GM10266 (cell line): ENCODE data around the gene HSPA9.

ENCODE experiments used
- DNase-seq: peaks from one replicate; pipeline ENCODE4 v3.0.0; 2012; ENCODE audit errors: extremely low spot score
- TF ChIP-seq, protein P1 (sequence below): IDR thresholded peaks from 2 replicates; pipeline ENCODE4 v1.5.1; 2012; ENCODE audit warnings: mild to moderate bottlenecking, low read depth; ENCODE audit not compliant: control insufficient read depth, insufficient read depth; ENCODE audit errors: missing control alignments

The HSPA9 gene

DNA sequence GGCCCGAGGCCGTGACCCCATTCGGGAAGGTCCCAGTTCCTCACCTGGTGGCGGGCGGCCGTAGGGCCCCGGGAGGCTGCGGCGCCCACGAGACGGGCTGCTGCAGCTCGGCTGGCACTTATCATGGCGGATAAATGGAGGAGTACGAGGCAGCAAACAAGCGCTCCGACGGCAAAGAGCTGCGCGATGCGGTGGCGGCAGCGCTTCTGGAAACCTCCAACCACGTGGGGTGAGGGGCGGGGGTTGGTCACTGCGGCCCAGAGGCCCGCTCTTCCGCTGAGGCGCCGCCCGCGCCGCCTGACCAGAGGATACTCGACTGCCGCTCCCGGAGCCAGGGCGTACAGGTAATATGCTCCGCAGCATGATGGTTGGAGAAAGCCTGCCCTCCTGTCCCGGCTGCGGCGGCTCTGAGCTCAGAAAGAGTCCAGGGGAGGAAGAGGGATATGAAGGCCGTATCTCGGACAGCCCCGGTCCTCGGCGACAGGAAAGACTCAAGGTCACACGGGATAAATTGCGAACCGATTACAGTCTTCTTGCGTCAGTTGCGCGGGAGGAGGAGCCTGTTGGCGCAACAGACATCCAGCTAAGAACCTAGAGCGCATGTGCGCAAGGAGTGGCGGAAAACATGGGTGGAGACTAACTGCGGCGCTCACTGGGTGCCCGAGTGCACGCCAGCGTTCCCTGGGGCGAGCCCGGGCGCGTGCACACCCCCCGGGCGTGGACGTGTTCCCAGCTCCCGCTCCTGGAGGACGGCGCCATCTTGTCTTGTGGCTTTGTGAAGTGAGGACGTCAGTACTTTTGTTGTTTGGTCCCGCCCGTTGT, at the start of gene HSPA9:
TSS of gene HSPA9 (minus strand) at position 208 of the 822 bp plus-strand sequence. CDS start at position 125, 83 bp downstream.
- peak; percentile 97 for DNase-seq
- TF ChIP-seq, protein P1, sequence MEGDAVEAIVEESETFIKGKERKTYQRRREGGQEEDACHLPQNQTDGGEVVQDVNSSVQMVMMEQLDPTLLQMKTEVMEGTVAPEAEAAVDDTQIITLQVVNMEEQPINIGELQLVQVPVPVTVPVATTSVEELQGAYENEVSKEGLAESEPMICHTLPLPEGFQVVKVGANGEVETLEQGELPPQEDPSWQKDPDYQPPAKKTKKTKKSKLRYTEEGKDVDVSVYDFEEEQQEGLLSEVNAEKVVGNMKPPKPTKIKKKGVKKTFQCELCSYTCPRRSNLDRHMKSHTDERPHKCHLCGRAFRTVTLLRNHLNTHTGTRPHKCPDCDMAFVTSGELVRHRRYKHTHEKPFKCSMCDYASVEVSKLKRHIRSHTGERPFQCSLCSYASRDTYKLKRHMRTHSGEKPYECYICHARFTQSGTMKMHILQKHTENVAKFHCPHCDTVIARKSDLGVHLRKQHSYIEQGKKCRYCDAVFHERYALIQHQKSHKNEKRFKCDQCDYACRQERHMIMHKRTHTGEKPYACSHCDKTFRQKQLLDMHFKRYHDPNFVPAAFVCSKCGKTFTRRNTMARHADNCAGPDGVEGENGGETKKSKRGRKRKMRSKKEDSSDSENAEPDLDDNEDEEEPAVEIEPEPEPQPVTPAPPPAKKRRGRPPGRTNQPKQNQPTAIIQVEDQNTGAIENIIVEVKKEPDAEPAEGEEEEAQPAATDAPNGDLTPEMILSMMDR, result no peak

DNA sequence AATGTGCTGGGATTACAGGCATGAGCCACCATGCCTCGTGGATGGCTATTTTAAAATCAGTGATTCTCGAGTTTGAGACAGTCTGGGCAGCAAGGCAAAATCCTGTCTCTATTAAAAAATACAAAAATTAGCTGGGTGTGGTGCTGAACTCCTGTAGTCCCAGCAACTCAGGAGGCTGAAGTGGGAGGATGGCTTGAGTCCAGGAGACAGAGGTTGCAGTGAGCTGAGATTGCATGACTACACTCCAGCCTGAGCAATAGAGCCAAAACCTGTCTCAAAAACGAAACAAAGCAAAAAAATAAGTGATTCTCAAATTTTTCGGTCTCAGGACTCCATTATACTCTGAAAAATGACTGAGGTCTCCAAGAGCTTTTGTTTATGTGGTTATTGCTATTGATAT, 47.9 kb upstream of the HSPA9 start:
- DNase-seq, result no peak
- TF ChIP-seq, protein P1, result no peak

DNA sequence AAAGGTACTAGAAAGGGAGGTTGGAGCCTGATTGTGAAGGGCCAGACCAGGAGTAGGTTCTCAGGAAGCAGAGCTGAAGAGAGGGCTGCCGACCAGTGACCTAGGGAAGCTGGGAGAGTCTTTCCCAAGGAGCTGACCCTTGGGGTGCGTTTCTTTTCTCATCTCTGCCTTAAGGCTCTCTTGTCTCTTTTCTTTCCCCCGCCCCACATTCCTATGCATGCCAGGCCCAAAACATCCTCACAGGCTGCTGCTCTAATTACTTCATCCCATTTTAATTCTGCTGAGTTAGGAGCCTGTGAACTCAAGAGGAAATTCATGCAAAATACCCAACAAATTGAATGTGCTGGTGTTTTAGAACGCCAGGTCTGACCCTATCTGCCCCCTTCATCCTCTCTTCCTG, 46.9 kb upstream of the HSPA9 start:
- DNase-seq, result no peak
- TF ChIP-seq, protein P1, result no peak

DNA sequence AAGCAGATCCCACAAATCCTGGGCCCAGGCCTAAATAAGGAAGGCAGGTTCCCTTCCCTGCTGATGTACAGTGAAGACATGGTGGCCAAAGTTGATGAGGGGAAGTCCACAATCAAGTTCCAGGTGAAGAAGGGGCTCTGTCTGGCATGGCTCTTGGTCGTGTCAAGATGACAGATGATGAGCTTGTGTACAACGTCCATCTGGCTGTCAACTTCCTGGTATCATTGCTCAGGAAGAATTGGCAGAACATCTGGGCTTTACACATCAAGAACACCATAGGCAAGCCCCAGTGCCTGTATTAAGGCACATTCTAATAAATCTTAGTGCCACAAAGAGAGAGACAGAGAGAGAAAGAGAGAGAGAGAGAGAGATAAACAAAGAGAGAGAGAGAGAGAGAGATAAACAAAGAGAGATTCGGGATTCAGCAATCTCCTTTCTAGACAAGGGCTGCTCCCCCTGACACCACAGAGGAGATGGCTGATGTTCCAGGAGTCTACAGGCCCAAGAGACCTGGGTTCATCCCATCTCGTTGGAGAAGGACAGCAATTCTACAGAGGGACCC, 45.5 kb upstream of the HSPA9 start:
- TF ChIP-seq, protein P1, result no peak
- DNase-seq, result no peak

DNA sequence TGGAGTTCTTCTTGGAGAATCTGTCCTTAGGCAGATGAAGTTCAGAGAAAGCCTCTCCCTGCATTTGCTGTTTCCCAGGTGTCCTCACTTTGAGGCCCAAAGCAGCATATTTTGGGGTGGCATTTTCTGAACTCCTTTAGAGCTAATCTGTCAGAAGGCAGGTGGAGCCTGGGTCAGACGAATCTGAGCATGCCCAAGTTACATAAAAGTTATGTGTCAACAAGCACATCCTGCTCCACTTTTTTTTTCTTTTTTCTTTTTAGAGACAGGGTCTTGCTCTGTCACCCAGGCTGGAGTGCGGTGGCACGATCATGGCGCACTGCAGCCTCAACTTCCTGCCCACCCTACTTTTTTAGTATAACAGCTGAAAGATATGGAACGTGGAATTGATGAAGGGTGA, 41.3 kb upstream of the HSPA9 start:
- TF ChIP-seq, protein P1, result no peak
- DNase-seq, result no peak

DNA sequence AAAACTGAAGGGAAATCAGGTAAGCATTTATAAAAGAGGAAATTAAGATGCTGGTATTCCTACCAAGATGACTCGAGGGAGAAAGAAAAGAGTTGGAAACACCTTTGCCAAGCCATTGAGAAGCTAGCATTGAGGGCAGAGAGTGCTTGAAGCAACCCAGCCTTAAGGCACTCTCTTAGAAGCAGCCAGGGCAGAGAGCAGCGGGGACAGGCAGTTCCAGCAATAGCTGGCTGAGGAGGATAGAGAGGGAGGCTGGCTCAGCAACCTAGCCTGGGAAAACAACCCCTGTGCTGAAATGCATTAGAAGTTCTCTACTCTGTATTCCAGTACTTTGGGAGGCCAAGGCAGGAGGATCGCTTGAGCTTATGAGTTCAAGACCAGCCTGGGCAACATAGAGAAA, 40.3 kb upstream of the HSPA9 start:
- TF ChIP-seq, protein P1, result no peak
- no peak for DNase-seq

DNA sequence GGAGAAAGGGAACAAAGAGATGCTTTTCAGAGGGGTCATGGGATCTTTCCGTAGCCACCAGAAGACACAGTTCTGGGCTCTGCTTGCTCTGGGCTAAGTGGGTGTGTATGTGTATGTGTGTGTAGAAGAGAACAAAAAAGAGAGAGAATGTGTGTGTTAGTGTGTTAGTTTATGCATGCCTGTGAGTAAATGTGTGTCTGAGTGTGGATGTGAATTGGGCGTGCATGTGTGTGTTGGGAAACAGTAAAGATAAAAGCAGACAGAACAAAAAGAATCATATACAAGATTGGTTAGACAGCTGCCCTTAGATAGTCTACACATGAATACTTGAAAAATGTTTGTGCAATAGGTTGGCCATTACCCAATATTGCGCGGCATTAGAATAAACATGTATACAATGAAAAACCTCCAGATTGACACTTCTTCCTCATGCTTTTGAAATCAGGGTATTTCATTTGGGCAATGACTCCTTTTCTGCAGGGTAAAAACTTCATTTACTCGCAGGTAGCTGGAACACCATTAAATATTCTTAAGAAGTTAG, 36.5 kb upstream of the HSPA9 start:
- DNase-seq, result no peak
- TF ChIP-seq, protein P1, result no peak
